ENCODE data around the gene DUS4L.
"Not testable (repeated sequence)": the region's sequence is repeated elsewhere in the genome, so short reads cannot be mapped to it uniquely, and the experiment has no call there.

DUS4L gene, protein sequence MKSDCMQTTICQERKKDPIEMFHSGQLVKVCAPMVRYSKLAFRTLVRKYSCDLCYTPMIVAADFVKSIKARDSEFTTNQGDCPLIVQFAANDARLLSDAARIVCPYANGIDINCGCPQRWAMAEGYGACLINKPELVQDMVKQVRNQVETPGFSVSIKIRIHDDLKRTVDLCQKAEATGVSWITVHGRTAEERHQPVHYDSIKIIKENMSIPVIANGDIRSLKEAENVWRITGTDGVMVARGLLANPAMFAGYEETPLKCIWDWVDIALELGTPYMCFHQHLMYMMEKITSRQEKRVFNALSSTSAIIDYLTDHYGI

DNA sequence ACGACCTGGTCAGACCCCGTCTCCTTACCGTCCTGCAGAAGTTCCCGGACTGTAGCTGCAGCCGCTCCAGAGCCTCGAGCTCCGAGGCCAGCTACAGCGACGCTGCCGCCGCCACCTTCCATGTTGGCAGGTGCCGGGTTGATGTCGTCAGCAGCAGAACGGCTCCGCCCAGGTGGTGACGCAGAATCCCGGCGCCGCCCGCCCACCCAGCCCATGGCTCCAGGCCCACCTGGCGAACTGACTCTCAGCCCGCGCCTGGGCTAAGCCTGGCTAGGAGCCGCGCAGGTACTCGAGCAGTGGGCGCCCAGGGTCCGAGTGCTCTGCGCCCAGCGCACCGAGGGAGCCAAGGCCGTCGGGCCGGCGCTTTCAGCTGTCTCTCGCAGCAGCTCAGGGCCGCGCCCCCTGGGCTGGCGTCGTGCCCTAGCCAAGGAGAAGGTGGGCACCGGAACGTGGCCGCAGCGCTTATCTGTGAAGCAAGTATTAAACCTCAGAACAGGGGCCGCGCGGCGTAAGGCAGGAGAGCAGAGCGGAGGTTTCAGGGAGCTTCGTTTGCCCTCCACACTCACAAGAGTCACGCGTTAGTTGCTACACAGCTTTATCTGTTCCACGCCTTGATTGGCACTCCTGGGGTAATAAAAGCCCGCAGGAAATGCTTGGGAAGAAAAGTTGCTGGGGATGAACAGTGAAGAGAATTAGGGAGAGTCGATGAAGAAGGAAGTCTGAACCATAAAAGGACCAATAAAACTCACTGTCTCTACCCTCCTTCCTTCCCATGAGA lies at the start of gene DUS4L, which contains the start of gene COG5:
TSS of gene DUS4L (plus strand) at position 197 of the 778 bp plus-strand sequence. CDS start 3,100 bp downstream, outside the sequence.
TSS of gene COG5 (minus strand) at position 146 of the 778 bp plus-strand sequence. CDS start at position 122, 24 bp downstream.
- in situ Hi-C loops (cut with MboI; ENCODE audit: low sequenced_read_pairs) = no loop called here

DNA sequence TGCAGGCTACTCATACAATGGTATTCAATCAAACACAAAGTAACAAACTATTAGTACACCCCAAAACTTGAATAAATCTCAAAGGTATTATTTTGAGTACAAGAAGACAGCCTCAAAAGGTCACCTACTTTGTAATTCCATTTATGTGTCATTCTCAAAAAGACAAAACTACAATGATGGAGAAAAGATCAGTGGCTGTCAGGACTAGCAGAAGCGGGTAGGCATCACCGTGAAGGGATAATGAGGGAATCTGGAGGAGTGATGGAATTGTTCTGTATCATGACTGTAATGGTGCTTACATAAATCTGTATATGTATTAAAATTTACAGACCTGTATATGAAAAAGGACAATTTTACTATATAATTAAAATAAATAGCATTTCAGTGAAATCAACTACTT lies 37.1 kb upstream of the DUS4L start:
- in situ Hi-C loops (cut with MboI; ENCODE audit: low sequenced_read_pairs) = no loop called here

GRCh38 chr7:107527196-107527595 lies 36.6 kb upstream of the DUS4L start:
- in situ Hi-C loops (cut with MboI; ENCODE audit: low sequenced_read_pairs) = no loop called here

DNA sequence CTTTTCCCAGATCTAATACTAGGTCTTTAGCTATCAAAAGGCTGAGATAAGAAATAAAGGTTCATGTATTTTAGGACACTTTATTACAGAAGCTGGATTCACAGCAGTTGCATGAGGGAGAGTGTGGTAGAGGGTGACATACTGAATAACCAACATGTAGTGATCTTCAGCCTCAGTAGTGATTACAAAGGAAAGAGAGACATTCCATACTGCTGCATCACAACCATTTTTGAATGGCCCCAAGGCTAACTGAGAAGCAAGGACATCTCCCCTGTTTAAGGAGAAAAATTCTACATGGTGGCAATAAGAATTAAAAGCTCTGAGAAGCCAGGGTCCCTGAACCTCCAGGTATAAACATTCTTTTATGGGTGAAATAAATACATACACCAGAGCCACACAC lies 35.3 kb upstream of the DUS4L start:
- in situ Hi-C loops (cut with MboI; ENCODE audit: low sequenced_read_pairs) = no loop called here

GRCh38 chr7:107530751-107531150 lies 33.0 kb upstream of the DUS4L start:
- in situ Hi-C loops (cut with MboI; ENCODE audit: low sequenced_read_pairs) = no loop called here

DNA sequence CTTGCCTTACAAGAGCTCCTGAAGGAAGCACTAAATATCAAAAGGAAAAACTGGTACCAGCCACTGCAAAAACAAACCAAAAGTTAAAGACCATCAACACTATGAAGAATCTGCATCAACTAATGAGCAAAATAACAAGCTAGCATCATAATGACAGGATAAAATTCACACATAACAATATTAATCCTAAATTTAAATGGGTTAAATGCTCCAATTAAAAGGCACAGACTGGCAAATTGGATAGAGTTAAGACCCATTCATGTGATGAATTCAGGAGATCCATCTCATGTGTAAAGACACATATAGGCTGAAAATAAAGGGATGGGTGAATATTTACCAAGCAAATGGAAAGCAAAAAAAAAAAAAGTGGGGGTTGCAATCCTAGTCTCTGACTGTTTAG lies 29.6 kb upstream of the DUS4L start:
- in situ Hi-C loops (cut with MboI; ENCODE audit: low sequenced_read_pairs) = no loop called here

DNA sequence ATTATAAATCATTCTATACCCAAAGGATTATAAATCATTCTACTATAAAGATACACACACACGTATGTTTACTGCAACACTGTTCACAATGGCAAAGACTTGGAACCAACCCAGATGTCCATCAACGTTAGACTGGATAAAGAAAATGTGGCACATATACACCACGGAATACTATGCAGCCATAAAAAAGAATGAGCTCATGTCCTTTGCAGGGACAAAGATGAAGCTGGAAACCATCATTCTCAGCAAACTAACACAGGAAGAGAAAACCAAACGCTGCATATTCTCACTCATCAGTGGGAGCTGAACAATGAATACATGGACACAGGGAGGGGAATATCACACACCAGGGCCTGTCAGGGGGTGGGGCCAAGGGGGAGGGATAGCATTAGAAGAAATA lies 26.5 kb upstream of the DUS4L start:
- in situ Hi-C loops (cut with MboI; ENCODE audit: low sequenced_read_pairs) = not testable (repeated sequence)

DNA sequence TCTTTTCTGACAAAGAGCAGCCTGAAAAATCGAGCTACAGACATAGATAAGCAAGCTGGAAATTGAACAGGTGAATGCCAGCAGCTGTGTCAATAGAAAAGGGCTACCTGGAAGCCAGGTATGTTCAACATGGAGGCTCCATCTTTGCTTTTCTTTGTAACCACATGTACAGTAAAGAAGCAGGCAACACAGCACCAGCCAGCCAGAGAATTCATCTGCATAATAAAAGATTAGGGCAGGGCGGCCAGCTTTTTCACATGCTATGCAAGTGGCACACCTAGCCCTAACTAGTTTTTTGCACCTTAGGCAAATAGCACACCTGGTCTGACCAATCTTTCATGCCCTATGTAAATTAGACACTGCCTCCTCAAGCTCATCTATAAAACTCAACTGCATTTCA lies 25.8 kb upstream of the DUS4L start:
- in situ Hi-C loops (cut with MboI; ENCODE audit: low sequenced_read_pairs) = no loop called here

- in situ Hi-C loops (cut with MboI; ENCODE audit: low sequenced_read_pairs) = no loop called here
Measured at GRCh38 chr7:107543338-107543993, 20.3 kb upstream of the DUS4L start.

DNA sequence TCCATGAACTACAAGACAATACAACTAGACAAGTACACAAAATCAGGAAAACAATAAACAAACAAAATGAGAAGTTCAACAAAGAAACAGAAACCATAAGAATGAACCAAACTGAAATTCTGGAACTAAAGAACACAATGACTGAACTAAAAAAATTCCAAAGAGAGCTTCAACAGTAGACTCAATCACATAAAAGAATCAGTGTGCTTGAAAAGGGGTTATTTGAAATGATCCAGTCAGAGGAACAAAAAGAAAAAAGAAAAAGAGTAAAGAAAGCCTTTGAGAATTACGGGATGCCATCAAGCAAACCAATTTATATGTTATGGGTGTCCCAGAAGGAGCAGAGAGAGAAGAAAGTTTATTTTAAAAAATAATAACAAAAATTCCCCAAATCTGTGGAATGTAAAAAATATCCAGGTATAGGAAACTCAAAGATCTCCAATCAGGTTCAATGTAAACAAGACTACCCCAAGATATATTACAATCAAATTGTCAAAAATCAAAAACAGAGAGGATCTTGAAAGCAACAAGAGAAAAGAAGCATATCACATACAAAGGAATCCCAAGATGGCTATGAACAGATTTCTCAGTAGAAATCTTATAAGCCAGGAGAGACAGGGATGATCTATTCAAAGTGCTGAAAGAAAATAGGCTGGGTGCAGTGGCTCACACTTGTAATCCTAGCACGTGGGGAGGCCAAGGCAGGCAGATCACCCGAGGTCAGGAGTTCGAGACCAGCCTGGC lies 18.8 kb upstream of the DUS4L start:
- in situ Hi-C loops (cut with MboI; ENCODE audit: low sequenced_read_pairs) = no loop called here

- in situ Hi-C loops (cut with MboI; ENCODE audit: low sequenced_read_pairs) = no loop called here
Measured at GRCh38 chr7:107551936-107552335, 11.8 kb upstream of the DUS4L start.

DNA sequence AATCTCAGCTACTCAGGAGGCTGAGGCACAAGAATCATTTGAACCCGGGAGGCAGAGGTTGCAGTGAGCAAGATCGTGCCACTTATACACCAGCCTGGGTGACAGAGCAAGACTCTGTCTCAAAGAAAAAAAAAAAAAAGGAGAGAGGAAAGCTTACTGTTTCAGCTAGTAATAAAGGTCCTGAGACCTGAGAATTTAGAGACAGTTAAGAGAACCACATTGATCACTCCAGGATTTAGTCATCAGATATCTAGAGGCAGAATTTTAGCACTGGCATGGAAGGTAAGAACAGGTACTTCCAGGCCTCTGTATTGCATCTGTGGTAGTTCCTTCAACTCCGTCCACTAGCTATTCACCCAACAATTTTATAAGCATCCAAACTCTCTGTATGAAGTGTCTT lies 7.9 kb upstream of the DUS4L start:
- in situ Hi-C loops (cut with MboI; ENCODE audit: low sequenced_read_pairs) = no loop called here

DNA sequence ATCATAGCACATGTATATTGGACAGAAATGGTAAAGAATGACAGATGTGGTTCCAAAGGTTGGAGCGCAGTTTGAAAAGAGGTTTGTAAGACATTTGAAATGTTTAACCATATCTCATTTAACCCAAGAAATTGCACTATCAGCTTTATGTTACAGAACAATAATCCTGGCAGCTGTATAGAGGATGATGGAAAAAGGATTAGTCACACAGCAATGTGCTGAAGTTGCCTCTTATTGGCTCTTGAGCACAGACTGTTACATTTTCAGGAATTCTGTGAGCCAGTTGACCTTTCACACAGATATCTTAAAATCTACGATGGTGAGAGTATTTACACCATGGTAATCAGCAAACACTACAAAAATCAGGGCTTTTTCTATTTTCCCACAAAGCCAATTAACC lies 3.9 kb upstream of the DUS4L start:
- in situ Hi-C loops (cut with MboI; ENCODE audit: low sequenced_read_pairs) = no loop called here

- in situ Hi-C loops (cut with MboI; ENCODE audit: low sequenced_read_pairs) = no loop called here
Measured at GRCh38 chr7:107560898-107561516, 2.8 kb upstream of the DUS4L start.

GRCh38 chr7:107563081-107563774 lies 543 bp upstream of the DUS4L start:
- in situ Hi-C loops (cut with MboI; ENCODE audit: low sequenced_read_pairs) = no loop called here

- in situ Hi-C loops (cut with MboI; ENCODE audit: low sequenced_read_pairs) = no loop called here
Measured at GRCh38 chr7:107564553-107565298, 955 bp downstream of the DUS4L start.

DNA sequence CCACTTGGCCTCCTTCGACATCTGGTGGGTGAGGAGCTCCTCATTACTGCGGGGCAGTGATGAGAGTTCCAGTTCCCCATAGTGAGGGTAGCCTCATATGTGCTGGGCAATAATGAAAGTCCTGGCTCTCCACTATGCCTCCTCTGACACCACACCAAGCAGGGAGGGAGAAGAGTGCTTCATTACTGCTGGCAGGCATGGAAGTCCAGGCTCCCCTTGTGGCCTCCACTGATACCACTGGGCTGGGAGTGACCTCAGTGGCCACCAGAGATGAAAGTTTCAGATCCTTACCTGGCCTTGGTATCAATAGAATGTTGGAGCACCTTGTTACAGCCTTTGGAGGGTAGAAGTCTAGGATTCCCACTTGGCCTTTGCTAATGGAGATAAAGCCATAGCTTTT lies 6.5 kb downstream of the DUS4L start:
- in situ Hi-C loops (cut with MboI; ENCODE audit: low sequenced_read_pairs) = no loop called here

- in situ Hi-C loops (cut with MboI; ENCODE audit: low sequenced_read_pairs) = no loop called here
Measured at GRCh38 chr7:107573537-107573936, 9.8 kb downstream of the DUS4L start.

DNA sequence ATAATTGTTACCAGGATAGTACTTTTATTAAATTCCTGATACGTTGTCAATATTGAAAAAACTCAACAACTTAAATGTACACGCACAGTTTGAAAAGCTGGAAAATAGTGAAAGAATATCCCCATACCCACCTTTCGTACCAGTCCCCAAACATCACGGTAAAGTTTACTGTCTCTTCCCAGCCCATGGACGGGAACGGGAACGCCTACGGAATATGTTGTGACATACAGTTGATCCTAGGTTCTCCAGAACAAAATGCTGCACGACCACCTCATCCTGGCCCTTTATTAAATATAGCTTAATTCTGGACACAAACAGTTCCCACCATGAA lies 15.7 kb downstream of the DUS4L start:
- in situ Hi-C loops (cut with MboI; ENCODE audit: low sequenced_read_pairs) = no loop called here

Data from hTERT RPE-1 (cell line).